Esophagus (tissue), 2 donors: Measurements from ENCODE around the gene ZNF296. TPM values are rescaled to one million over a fixed set of nuclear protein-coding genes. Genes with fewer than 3 reads are reported as not detected.
A peak's percentile ranks its signal among the peaks of the same experiment; 100 is the strongest.

ENCODE experiments used
- H3K27ac ChIP-seq, 2 donors: one replicate each; pipeline ENCODE4 v1.5.1; 2013; ENCODE audit warnings: low read depth in 2 of 2, mild to moderate bottlenecking in 2 of 2, inconsistent platforms in 1 of 2, low read length in 1 of 2, moderate library complexity in 1 of 2
- H3K27me3 ChIP-seq, 2 donors: one replicate each; pipeline ENCODE4 v1.6.1; 2013; ENCODE audit warnings: low read length in 2 of 2, control low read depth in 1 of 2, mild to moderate bottlenecking in 1 of 2; ENCODE audit not compliant: insufficient read depth in 2 of 2, control insufficient read depth in 1 of 2
- H3K36me3 ChIP-seq, 2 donors: one replicate each; pipeline ENCODE4 v1.6.1; 2013; ENCODE audit warnings: low read length in 1 of 2; ENCODE audit not compliant: control insufficient read depth in 2 of 2, insufficient read depth in 2 of 2
- H3K4me1 ChIP-seq, 2 donors: one replicate each; pipeline ENCODE4 v1.6.1; 2013; ENCODE audit warnings: low read length in 1 of 2; ENCODE audit not compliant: control insufficient read depth in 2 of 2, insufficient read depth in 2 of 2
- H3K4me3 ChIP-seq, 2 donors: one replicate each; pipeline ENCODE4 v1.5.1; 2013; ENCODE audit warnings: low read length in 2 of 2, mild to moderate bottlenecking in 2 of 2, low read depth in 1 of 2, moderate library complexity in 1 of 2
- H3K9me3 ChIP-seq, 2 donors: one replicate each; pipeline ENCODE4 v1.6.1; 2013; ENCODE audit warnings: mild to moderate bottlenecking in 2 of 2, low read depth in 1 of 2, low read length in 1 of 2, moderate library complexity in 1 of 2; ENCODE audit not compliant: control insufficient read depth in 2 of 2, insufficient read depth in 1 of 2
- WGBS, 2 donors: extraction: QIAGEN DNeasy Blood & Tissue Kit; methylation state at CpG; one replicate each; pipeline ENCODE4 v1.1.7; 2013; 5-methylcytosine and 5-hydroxymethylcytosine counted together
- polyA plus RNA-seq, 2 donors: library from polyadenylated mRNA; stranded (reverse); fragments of 200-250 nt; gene quantifications; one replicate each; pipeline ENCODE4 v1.2.3, GENCODE V29; 2013
- donor health status: healthy with polysubstance abuse.
- donor health status: Bipolar disorder and iron deficiency.

The ZNF296 gene
- polyA plus RNA-seq, 2 donors, result 7.6 to 14.5 TPM

DNA sequence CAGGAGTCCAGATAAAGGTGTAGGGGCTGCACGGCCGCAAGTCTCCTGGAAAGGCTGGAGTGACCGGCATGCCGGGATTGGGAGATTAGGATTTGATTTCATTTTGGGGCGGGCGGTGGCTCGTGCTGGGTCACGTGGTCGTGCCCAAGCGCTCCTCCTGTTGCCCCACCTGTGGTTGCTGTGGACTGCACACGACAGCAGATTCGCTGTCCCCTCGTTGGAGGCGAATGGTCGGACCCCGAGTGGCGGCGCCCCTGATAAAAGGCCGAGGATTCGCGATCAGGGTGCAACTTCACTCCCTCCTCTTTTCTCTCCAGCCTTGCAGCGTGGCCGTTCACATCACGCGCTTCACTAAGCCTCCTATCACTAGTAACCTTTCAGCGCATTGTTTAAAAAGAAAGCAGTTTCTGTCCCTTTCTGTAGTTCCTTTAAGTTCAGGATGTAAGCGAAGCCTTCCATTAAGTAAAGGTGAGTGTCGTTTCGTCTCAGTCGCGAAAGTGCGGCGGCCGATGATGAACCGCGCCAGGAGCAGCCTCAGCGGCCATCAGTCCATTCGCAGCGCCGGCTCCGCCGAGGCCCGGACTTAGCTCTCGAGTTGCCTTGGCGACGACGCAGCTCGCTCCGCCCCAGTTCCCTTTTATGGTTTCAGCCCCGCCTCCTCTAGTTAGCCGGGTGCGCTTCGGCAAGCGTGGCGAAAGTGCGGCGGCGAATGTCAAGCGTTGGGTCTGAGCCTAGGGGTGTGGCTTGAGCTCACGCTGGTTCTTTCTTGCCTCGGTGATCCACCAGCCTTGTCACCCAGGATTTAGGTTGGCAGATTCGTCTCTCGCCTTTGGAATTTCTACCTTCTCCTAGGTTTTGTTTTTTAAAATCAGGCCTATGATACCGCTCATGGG, 15.0 kb upstream of the ZNF296 start:
- Histone ChIP-seq H3K27ac (peak overlapping the region; percentile 72 to 94), H3K4me1 (peaks cover 0 to 16% of the 10 kb centered on the region in 2 donors), H3K36me3 (peaks cover 0 to 5% of the 10 kb centered on the region in 2 donors), H3K9me3 (no peaks in the 10 kb centered on the region), H3K27me3 (no peaks in the 10 kb centered on the region), H3K4me3 (peak overlapping the region; percentile 48 to 94)
- 4 to 13% methylated on average over 64 of the region's 64 CpGs for WGBS, 2 donors

DNA sequence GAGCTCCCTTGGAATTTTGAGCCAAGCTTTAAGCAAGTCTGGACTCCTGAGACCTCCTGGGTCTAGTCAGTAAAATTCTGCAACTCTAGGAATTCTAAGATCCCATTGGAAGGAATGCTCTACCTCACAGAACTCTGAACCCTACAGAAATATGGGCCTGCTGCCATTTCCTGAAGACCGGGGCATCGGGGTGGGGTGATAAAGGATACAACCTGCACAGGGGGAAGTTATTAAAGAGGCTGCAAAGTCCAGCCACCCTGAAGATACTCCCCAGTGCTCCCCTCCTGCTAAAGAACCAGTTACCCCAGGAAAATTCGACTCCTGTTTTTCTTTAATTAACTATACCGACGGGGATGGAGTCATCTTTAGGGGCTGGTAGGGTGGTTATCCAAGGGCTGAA, 14.3 kb upstream of the ZNF296 start:
- Histone ChIP-seq H3K27me3 (no peaks in the 10 kb centered on the region), H3K36me3 (peaks cover 0 to 5% of the 10 kb centered on the region in 2 donors), H3K9me3 (no peaks in the 10 kb centered on the region), H3K4me3 (peak overlapping the region; percentile 32 to 44), H3K27ac (peak overlapping the region; percentile 42 to 94), H3K4me1 (peaks cover 0 to 16% of the 10 kb centered on the region in 2 donors)
- WGBS, 2 donors, result 40 to 48% methylated on average over 5 of the region's 5 CpGs

DNA sequence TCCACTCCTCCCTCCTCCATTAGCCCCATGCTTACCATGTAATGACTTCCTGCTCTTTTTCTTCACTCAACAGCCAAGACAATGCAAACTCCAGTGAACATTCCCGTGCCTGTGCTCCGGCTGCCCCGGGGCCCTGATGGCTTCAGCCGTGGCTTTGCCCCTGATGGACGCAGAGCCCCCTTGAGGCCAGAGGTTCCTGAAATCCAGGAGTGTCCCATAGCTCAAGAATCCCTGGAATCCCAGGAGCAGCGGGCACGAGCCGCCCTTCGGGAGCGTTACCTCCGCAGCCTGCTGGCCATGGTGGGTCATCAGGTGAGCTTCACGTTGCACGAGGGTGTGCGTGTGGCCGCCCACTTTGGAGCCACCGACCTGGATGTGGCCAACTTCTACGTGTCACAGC, 13.8 kb upstream of the ZNF296 start:
- no peak overlapping the region for H3K4me3 ChIP-seq
- WGBS, 2 donors, result 91 to 92% methylated on average over 17 of the region's 17 CpGs

DNA sequence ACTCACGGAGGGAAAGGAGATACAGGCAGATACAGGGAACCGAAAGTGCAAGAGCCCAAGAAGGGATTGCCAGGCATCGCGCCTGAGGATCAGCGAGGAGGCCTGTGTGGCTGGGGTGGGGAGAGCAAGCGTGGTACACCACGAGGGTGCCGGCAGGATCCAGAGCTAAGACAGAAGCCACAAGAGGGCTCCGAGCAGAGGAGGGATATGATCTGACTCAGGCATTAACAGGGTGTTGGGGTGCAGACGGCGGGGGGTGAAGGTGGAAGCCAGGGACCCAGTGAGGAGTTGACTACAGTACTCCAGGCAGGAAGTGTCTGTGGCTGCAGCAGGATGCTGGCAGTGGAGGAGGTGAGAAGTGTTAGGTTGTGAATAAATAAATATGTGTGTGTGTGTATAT, 11.3 kb upstream of the ZNF296 start:
- WGBS, 2 donors, result 69 to 72% methylated on average over 11 of the region's 11 CpGs
- Histone ChIP-seq H3K27me3 (no peaks in the 10 kb centered on the region), H3K9me3 (no peaks in the 10 kb centered on the region), H3K36me3 (peaks cover 0 to 5% of the 10 kb centered on the region in 2 donors), H3K27ac (no peak overlapping the region), H3K4me1 (peaks cover 0 to 4% of the 10 kb centered on the region in 2 donors), H3K4me3 (no peak overlapping the region)

More for the DNA sequence above, 13.8 kb upstream of the ZNF296 start:
- H3K4me1 ChIP-seq, result peaks cover 0 to 16% of the 10 kb centered on the region in 2 donors
- no peaks in the 10 kb centered on the region for H3K27me3 ChIP-seq
- H3K36me3 ChIP-seq, result peaks cover 0 to 5% of the 10 kb centered on the region in 2 donors
- H3K9me3 ChIP-seq, result no peaks in the 10 kb centered on the region
- no peak overlapping the region for H3K27ac ChIP-seq

DNA sequence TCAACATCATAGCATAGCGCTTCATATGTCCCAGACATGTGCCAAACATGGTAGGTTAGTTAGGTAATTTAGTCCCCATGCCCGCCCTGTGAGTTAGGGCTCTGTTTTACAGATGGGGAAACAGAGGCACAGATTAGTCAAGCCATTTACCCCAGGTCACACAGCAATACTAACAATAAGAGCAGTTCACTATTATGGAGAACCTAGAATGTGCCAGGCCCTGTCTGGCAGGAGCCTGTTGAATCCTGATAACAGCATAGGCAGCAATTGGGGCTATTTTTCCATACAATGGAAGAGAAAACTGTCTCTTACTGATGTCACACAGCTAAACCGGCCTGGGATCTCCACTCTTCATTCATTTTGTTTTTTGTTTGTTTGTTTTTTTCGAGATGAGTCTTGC, 10.2 kb upstream of the ZNF296 start:
- Histone ChIP-seq H3K27me3 (no peaks in the 10 kb centered on the region), H3K27ac (no peak overlapping the region), H3K4me1 (peaks cover 0 to 4% of the 10 kb centered on the region in 2 donors), H3K4me3 (no peak overlapping the region), H3K9me3 (no peaks in the 10 kb centered on the region), H3K36me3 (peaks cover 0 to 5% of the 10 kb centered on the region in 2 donors)
- WGBS, 2 donors, result 95 to 96% methylated on average over 4 of the region's 4 CpGs

DNA sequence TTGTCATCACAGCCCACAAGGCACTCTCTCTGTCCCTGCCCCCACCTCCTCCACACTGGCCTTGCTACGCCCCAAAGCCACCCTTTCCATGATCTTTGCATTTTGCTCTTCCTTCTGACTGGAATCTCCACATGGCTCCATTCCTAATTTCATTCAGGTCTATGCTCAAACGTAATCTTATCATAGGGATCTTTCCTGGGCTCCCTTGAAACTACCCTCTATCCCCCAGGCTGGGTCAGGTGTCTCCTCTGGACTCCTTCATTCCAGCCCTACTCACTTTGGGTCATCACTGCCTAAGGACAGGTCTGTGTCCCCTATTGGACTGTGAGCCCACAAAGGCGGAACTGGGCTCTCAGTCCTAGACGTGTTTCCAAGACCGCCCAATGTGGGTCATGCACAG, 5.9 kb upstream of the ZNF296 start:
- Histone ChIP-seq H3K4me3 (no peak overlapping the region), H3K4me1 (peaks cover 0 to 13% of the 10 kb centered on the region in 2 donors), H3K27ac (no peak overlapping the region), H3K36me3 (no peaks in the 10 kb centered on the region), H3K27me3 (no peaks in the 10 kb centered on the region), H3K9me3 (no peaks in the 10 kb centered on the region)
- WGBS, 2 donors, result 88 to 91% methylated on average over 5 of the region's 5 CpGs

DNA sequence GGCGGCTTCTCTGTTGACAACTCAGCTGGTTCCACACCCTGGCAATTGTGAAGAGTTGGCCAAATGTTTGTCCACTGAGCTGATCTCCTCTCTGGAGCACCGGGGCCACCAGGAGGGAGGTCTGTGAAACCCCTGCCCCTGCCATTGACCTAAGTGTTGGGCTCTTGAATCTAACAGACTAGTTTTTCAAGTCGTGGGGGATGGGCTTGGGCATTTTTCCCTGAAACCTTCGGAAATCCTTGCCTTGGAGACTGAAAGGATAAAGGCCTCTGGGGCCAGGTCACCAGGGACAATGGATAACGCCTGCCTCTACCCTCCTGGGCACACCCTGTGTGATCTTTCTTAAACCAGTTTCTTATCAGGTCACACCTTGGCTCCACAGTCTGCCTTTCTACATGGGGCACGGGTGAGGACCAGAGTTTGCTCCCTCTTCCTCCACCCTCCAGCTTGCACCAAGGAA, 3.7 kb upstream of the ZNF296 start:
- no peaks in the 10 kb centered on the region for H3K36me3 ChIP-seq
- H3K4me1 ChIP-seq, result peaks cover 0 to 17% of the 10 kb centered on the region in 2 donors
- peak overlapping the region; percentile 81 for H3K4me3 ChIP-seq
- peak overlapping the region in 1 of 2 donors; percentile 90 for H3K27ac ChIP-seq
- no peaks in the 10 kb centered on the region for H3K27me3 ChIP-seq
- no peaks in the 10 kb centered on the region for H3K9me3 ChIP-seq
- WGBS, 2 donors, result 6 to 7% methylated on average over 6 of the region's 6 CpGs

DNA sequence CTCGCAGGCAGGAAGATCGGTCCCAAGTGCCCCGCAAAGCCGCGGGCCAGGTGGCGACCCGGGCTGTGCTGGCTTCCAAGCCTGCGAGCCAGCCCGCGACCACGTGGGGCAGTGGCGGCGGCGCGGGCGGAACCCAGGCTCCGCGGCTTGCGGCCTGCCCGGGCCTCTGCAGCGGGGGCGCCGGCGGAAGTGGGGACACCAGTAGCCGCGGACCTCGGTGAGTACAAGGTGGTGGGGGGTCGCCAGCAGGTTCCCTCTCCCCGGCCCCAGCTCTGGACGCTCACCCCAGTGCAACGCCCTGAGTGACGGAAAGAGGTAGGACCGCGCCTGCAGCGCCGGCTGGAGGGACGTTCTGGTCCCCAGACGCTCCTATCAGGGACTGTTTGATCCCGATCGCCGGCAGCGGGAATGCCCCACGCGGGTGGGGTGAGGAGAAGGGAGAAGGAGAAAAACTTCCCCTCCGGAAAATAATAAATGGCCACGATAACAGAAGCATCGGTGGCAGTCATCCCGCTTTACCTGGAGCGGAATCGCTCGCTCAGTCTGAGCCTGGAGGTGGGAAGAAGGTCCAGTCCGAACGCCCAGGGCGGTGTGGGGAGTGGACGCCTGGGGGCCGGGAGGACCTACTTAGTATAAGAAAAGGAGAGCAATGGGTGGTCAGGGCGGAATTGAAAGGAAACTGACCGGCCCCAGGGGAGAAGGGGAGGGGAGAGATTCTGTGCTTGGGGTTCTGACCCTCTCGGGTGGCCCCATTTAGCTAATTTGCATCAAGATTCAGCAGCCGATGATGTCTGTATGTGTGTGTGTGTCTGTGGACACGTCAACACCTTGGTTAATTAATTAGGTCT, 3.0 kb upstream of the ZNF296 start, which contains the start of gene GEMIN7:
TSS of gene GEMIN7 (plus strand) at position 198 of the 848 bp plus-strand sequence. CDS start 10,855 bp downstream, outside the sequence.
- Histone ChIP-seq H3K36me3 (no peaks in the 10 kb centered on the region), H3K4me3 (peak within 1 kb of the TSS; percentile 81), H3K27ac (peak within 1 kb of the TSS; percentile 72 to 90), H3K4me1 (peaks cover 0 to 20% of the 10 kb centered on the region in 2 donors), H3K27me3 (no peaks in the 10 kb centered on the region), H3K9me3 (no peaks in the 10 kb centered on the region)
- 0% methylated on average over 60 to 61 of the region's 61 CpGs for WGBS, 2 donors

DNA sequence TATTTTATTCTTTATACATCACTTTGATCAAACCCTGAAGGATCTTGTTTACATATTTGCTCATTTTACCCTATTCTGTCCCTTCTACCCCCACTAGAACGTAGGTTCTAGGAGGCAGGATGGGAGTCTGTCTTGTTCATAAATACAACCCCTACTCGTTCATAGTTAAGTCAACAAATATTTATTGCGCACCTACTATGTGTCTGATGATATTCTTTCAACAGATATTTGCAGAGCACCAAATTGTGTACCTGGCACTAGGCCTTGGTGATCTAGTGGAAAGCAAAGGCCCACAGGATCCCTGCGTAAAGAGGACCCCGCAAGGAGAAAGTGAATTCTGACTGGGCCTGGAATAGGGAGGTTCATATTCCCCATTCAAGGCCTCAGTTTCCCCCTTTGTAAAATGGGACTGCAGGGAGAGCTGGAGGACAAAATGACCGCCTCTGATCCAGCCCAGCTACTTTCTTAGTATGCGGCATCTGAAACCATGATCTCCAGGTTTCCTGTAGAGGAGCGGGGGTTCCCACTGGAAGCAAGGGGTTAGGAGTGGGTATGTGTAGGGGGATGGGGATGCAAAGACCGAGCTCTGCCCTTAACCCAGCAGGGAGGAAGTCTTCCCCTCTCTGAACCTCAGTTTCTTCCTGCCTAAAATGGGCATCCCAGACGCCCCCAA, 2.2 kb upstream of the ZNF296 start:
- peak overlapping the region; percentile 81 for H3K4me3 ChIP-seq
- H3K4me1 ChIP-seq, result peaks cover 0 to 20% of the 10 kb centered on the region in 2 donors
- 57% methylated on average over 10 of the region's 10 CpGs for WGBS, 2 donors
- H3K27me3 ChIP-seq, result no peaks in the 10 kb centered on the region
- H3K27ac ChIP-seq, result peak overlapping the region in 1 of 2 donors; percentile 90
- no peaks in the 10 kb centered on the region for H3K9me3 ChIP-seq
- H3K36me3 ChIP-seq, result no peaks in the 10 kb centered on the region
